Right atrium auricular region (tissue), 2 donors: Measurements from ENCODE around the gene GRM4. TPM values are rescaled to one million over a fixed set of nuclear protein-coding genes. Genes with fewer than 3 reads are reported as not detected.

Experiments used
- DNase-seq: peaks from one replicate; pipeline ENCODE4 v3.0.0-alpha.2; 2019; ENCODE audit warnings: low spot score
- H3K27ac ChIP-seq, 2 donors: fragments of 200-600 bp; sonication (generic); 1 replicate in 1 of 2; 2 replicates in 1 of 2; pipeline ENCODE4 v1.5.1; 2016 to 2019
- H3K27me3 ChIP-seq, 2 donors: fragments of 200-600 bp; sonication (generic); one replicate each; pipeline versions ENCODE4 v1.5.1 to v1.6.0; 2017 to 2019
- H3K36me3 ChIP-seq: fragments of 200-600 bp; sonication (generic); one replicate; pipeline ENCODE4 v1.5.1; 2016
- H3K4me1 ChIP-seq, 2 donors: fragments of 200-600 bp; sonication (generic); one replicate each; pipeline versions ENCODE4 v1.5.1 to v1.6.0; 2017 to 2019
- H3K4me3 ChIP-seq, 2 donors: fragments of 200-600 bp; sonication (generic); 1 replicate in 1 of 2; 2 replicates in 1 of 2; pipeline ENCODE4 v1.5.1; 2017 to 2019; ENCODE audit warnings: mild to moderate bottlenecking in 1 of 2, moderate library complexity in 1 of 2
- H3K9me3 ChIP-seq, 2 donors: fragments of 200-600 bp; sonication (generic); one replicate each; pipeline ENCODE4 v1.5.1; 2019
- CTCF ChIP-seq, 2 donors: fragments of 200-600 bp; sonication (generic); IDR thresholded peaks; one replicate each; pipeline ENCODE4 v1.5.1; 2019; ENCODE audit warnings: antibody characterized with exemption in 2 of 2
- total RNA-seq, 2 donors: library from RNA; depleted of rRNA; stranded (reverse); fragments of >200 nt; gene quantifications; one replicate each; pipeline ENCODE4 v1.1.0, GENCODE V29; 2016

The GRM4 gene
- total RNA-seq, 2 donors from 2014 or later = not detected

GRCh38 chr6:34176261-34177031, 30.6 kb upstream of the GRM4 start:
- DNase-seq = no peak

GRCh38 chr6:34174846-34175399, 29.0 kb upstream of the GRM4 start:
- Histone ChIP-seq H3K36me3 (no peaks in the 10 kb centered on the region), H3K4me1 (no peaks in the 10 kb centered on the region), H3K4me3 (no peak overlapping the region), H3K27ac (no peak overlapping the region), H3K9me3 (no peaks in the 10 kb centered on the region), H3K27me3 (no peaks in the 10 kb centered on the region)
- TF ChIP-seq CTCF (IDR thresholded peaks at IDR 0.05) = no peak
- DNase-seq = no peak

More at GRCh38 chr6:34176261-34177031, 30.6 kb upstream of the GRM4 start:
- Histone ChIP-seq H3K4me3 (no peak overlapping the region), H3K27ac (no peak overlapping the region), H3K9me3 (no peaks in the 10 kb centered on the region), H3K36me3 (no peaks in the 10 kb centered on the region), H3K4me1 (no peaks in the 10 kb centered on the region), H3K27me3 (no peaks in the 10 kb centered on the region)
- no peak for TF ChIP-seq CTCF (IDR thresholded peaks at IDR 0.05)

- Histone ChIP-seq H3K9me3 (no peaks in the 10 kb centered on the region), H3K4me3 (no peak overlapping the region), H3K4me1 (no peaks in the 10 kb centered on the region), H3K27ac (no peak overlapping the region), H3K36me3 (no peaks in the 10 kb centered on the region), H3K27me3 (no peaks in the 10 kb centered on the region)
- TF ChIP-seq CTCF (IDR thresholded peaks at IDR 0.05) = no peak
- no peak for DNase-seq
These were observed 27.3 kb upstream of the GRM4 start for GRCh38 chr6:34172961-34173775.

GRCh38 chr6:34170346-34170745, 24.5 kb upstream of the GRM4 start:
- DNase-seq = no peak
- H3K36me3 ChIP-seq = no peaks in the 10 kb centered on the region
- no peak for TF ChIP-seq CTCF (IDR thresholded peaks at IDR 0.05)
- no peak overlapping the region for H3K27ac ChIP-seq
- H3K4me1 ChIP-seq = no peaks in the 10 kb centered on the region
- H3K27me3 ChIP-seq = no peaks in the 10 kb centered on the region
- H3K4me3 ChIP-seq = no peak overlapping the region
- no peaks in the 10 kb centered on the region for H3K9me3 ChIP-seq

- no peak for TF ChIP-seq CTCF (IDR thresholded peaks at IDR 0.05)
- no peak for DNase-seq
- Histone ChIP-seq H3K27me3 (no peaks in the 10 kb centered on the region), H3K36me3 (no peaks in the 10 kb centered on the region), H3K4me1 (no peaks in the 10 kb centered on the region), H3K4me3 (no peak overlapping the region), H3K9me3 (no peaks in the 10 kb centered on the region), H3K27ac (no peak overlapping the region)
These were observed 24.0 kb upstream of the GRM4 start for GRCh38 chr6:34169897-34170296.
